ENCODE data around the gene LRCOL1.

- no peak for TF ChIP-seq CTCF (conservative IDR thresholded peaks at IDR 0.05; ENCODE audit: low read length)
- no peak for TF ChIP-seq EZH2phosphoT487 (IDR thresholded peaks at IDR 0.05; ENCODE audit: borderline replicate concordance)
Observed at GRCh38 chr12:132588319-132588718, 22.1 kb downstream of the LRCOL1 start.
